GM18870 (cell line): ENCODE measurements around the gene PRKCE.

ENCODE experiments used
- ATAC-seq: cut with Tn5 transposase; IDR thresholded peaks from one replicate; pipeline ENCODE4 v1.9.1; 2021; ENCODE audit warnings: moderate library complexity; ENCODE audit not compliant: unreplicated experiment

PRKCE gene

DNA sequence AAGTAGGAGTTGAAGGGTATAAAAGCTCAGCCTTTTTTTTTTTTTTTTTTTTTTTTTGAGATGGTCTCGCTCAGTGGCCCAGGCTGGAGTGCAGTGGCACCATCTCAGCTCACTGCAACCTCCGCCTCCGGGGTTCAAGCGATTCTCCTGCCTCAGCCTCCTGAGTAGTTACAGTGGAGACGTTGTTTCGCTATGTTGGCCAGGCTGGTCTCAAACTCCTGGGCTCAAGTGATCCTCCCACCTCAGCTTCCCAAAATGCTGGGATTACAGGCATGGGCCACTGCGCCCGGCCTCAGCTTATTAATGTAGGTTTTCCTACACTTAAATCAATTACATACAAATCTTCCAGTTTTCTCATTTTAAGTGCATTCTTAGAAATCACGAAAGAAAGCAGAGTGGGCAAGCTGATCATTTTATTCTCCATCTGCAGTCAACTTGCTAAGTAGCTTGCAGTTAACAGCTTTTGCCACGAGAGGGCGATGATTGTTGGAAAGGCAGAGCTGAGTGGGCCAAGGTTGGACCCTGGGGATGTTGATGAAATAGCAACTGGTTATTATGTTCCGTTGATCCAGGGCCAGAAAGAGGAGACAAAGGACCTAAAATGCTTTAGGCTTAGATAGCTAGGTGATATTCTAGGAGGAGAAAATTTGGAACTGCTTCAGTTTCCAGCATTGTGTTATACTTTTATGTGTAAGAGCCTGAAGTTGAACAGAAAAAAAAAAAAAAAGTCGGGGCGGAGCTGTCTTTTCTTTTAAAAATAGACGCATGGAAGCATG lies 411.4 kb downstream of the PRKCE start:
- ATAC-seq, result no peak

DNA sequence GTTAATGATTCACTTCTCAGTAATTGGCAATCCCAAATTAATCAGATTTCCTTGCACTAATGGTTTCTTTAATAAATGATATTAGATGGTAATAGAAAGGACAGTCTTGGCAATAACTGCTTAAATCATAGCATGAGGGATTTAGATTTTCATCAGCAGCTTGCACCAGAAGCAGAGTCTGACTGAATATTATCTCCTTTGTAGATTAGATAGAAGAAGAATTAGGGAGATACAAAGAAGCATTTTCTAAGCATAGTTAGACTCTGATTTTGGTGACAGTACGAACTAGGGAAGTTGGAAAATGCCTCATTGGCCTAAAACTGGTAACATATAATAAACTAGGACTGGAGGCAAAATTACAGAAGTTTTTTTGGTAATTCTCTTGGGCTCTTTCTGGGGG lies 412.9 kb downstream of the PRKCE start:
- no peak for ATAC-seq

DNA sequence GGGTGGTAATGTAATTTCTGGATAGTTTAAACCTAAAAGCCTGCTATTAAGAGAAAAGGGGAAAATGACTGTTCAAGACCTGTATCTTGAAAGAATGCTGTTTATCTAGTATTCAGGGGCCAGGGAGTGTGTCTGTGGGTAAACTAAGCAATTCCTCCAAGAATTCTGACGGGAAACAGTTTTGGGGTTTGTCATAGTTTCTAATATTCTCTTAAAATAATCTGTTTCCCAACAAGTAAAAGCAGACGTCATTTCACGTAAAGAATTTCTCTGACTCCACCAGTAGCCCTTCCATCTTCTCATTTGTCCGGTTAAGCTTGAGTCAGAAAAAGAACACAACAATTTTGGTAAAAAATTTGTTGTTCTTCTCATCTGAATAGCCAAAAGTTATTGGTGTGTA lies 413.7 kb downstream of the PRKCE start:
- no peak for ATAC-seq

DNA sequence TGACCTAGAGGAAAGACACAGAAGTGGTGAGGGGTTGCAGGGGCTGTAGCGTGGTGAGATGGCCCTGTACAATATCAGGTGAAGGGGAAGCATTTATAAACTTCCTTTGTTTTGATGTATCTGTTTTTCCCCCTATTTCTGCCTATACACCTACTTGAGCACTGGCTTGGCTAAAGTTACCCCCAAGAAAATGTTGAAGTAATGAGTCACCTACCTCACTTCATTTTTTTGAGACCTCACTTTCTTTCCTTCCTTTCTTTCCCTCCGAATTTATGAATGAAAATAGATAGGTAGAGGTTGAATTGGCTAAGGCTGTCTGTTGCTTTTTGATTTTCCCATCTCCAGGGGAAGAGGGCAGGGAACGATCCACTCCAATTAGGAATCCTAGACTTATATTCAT lies 414.6 kb downstream of the PRKCE start:
- no peak for ATAC-seq

DNA sequence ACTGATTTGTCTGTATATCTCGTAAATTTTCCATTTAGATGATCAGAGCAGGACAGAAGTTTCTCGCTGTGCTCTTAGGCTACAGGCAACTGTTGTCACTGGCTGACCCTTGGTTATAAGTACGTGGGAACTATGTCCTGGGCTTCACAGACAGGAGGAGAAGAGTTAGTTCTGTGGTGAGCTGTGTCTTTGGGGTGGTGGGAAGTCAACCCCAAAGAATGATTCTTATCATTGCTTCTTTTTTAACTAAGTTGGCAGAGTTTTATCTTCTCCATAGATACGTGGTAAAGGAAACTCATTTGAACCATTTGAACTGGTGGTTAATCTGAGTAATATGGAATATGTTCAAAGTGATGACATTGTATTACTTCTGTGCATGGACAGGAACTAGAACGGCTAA lies 415.1 kb downstream of the PRKCE start:
- no peak for ATAC-seq

DNA sequence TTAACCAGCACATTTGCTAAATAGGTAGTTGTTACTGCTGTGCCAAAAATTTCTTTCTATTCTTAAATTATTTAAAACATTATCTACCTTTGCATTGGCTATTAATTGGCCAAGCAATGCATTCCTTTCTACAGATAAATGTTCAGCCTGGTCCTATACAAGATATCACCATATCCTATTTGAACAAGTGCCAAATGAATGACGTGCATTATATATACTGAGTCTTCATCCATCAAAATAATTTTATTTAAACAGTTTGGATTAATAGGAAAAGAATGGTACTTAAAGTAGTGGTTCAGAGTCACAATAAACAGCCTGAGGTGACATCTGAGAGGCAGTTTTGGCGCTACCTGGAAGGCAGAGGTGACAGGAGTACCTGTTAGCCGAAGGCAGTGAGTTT lies 415.6 kb downstream of the PRKCE start:
- no peak for ATAC-seq

DNA sequence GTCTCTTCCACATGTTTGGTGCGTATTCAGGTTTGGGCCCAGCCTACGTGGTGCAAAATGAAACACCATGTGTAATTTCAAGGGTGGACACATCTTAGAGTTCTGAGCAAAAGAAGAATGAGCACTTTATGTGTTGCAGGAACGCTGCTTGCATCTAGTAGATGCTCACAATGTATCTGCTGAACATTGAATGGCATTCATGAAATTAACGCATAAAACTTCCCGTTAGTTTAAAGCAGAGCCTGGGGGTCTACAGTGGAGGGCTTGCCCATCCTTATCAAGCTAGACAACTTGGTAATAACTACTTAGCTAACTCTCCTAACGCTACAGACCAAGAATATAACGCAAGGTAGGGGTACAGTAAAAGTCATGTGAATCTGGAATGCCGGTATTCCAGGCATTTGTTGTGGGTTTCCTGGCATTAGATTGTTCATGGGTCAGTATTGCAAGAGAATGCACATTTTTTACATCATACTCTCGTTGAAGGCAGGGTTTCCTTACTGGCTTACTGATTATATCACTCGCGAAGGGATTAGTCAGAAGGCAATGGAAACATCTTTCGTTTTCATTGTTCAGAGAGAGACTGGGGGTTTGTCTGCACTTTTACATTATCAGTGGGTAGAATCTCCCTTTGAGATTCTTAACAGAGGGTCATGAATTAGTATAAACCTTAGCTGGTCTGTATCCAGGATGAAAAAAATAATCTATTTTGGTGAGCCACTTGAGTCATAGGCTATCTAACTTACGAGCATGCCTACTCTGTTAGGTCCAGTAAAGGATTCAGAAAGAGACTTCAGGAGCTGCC lies 416.2 kb downstream of the PRKCE start:
- no peak for ATAC-seq

DNA sequence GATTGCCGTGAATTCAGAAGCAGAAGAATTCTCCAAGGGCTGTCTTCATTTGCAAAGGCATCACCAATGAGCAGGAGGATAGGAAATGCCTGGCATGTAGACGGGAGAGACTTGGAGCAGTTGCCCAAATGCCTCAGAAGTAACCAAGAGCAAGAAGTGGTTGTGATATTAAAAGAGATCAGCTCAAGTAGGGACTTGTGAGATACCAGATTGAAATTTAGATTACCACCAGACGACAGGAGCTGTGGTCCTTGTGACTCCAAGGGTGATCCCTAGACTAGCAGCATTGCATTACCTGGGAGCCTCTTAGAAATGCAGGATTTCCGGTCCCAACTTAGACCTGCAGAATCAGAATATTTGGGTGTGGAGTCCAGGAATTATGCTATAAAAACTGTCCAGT lies 417.2 kb downstream of the PRKCE start:
- ATAC-seq, result no peak

DNA sequence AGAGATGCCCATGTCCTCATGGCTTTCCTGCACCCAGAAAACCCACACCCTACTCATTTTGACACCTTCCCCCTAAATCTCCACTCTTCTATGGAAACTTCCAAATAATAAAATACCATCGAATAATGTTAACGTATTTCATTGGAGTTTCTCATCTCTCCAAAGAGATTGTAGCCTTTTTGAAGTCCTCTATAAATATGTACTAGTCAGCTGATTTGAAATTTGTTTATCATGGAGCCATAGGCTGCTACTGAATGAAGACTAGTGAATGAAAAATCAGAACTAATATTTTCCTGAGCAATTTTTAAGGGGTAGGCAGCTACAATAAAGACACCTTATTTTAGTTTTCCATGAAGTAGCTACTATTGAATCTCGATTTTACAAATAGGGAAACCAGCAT lies 419.6 kb downstream of the PRKCE start:
- ATAC-seq, result no peak

DNA sequence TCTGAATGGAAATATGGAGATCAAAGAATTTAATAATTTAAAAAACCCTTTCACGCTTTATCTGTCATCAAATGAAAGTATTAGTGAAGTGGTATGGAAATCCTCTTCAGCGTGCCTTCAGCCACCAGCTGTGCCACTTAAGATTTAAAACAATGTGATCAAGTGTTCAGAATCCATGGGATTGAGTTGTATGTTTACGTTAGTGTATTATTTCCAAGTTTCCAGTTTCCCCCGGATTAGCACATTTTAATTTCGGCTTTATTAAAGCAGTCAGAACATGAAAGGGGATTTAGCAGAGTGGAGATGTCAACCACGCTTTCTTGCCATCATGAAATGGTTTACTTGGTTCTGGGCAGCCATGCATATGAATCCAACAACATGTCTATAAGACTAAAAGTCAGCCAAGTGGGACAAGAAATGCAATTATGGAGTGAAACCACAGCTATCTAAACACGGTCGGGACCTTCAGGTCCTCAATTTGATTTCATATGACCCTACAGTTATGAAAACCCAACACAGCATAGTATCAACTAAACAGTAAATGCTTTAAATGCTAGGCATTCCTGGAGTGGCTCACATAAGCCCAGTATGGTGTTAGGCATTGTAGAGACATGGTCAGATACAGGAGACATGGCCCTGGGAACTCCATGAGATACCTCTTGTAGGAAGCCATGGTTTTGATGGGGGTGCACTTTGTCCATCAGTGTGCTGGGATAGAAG lies 420.8 kb downstream of the PRKCE start:
- no peak for ATAC-seq

DNA sequence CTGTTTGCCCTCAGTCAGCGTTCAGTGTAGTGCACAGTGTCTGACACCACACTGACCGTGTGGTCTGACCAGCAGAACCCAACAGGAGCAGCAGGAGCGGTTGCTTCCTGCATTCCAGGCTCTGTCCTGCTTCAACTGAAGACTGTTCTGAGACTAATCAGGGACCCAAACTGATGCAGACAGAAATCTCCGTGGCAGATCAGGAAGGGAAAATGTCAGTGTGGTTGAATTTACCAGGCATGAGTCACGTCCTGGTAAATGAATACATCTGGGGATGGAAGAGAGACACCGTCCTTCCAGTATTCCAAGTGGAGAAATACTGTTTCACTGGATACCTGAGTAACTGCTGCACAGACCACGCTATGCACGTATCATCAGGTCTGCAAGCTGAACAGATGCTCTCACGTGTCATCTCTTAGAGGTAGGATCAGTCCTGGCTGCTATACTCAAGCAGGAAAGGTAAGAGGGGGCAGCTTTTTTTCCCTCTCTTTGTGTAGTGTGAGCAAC lies 422.1 kb downstream of the PRKCE start:
- ATAC-seq, result no peak

DNA sequence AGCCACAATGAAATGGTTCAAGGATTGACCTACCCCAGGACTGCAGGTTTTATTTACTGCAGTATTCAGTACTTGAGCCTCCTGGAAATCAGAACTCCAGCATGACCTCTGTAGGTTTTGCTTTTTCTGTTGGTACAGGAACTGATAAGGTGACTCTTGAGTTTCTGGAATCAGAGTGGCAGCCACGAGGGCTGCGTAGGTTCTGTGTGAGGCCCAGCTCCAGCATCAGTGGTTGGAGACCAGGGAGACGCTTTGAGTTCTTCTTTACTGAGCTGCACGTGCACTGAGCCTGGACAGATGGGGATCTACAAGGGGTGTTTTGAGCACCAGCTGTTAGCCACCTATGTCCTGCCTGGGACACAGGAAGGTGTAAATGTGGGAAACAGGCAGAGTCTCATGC lies 423.0 kb downstream of the PRKCE start:
- ATAC-seq, result no peak

DNA sequence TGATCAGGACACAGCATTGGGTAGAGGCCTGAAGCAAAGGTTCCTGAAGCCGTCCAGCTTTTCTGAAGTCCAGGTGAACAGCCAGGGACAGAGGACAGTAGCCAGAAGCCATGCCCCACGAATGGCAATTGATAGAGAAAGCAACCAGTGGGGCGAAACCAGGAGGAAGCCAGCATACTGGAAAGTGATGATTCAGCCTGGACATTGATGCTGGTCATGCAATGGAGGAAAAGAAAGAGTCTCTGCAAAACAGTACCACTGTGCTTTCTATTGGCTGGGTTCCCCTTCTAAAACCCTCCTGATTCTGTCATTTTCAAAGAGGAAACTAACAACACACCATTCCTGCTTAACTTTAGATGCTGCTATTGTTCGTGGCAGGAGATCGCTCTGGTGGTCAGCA lies 424.4 kb downstream of the PRKCE start:
- no peak for ATAC-seq

DNA sequence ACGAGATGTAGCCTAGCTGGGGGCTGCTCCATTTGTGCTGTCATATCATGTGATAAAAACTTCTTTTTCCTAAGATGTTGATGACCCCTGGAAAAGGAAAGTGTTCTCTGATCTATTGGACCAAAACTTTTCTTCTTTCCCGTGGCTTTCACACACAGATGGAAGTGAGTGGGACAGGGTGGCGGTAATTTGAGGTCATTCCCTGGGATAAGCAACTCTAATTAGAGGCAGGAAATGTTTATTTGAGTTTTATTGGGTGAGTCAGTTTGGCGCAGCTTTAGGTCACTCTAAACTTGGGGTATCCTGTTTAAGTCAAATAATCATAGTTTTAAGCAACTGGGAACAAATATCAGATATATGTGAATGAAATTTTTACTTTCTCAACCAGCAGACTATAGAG lies 424.8 kb downstream of the PRKCE start:
- ATAC-seq, result no peak

DNA sequence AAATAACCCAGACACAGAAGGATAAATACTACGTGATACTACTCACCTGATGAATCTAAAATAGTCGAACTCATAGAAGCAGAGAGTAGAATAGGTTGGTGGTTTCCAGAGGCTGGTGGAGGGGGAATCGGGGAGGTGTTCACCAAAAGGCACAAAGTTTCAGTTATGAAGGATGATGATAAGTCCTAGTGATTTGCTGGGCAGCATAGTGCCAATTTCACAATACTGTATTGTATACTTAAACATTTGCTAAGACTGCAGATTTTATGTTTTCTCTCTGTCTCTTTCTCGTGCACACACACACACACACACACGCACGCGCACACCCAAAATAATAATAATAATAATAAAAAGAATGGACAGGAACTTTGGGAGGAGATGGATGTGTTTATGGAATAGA lies 425.4 kb downstream of the PRKCE start:
- ATAC-seq, result no peak

DNA sequence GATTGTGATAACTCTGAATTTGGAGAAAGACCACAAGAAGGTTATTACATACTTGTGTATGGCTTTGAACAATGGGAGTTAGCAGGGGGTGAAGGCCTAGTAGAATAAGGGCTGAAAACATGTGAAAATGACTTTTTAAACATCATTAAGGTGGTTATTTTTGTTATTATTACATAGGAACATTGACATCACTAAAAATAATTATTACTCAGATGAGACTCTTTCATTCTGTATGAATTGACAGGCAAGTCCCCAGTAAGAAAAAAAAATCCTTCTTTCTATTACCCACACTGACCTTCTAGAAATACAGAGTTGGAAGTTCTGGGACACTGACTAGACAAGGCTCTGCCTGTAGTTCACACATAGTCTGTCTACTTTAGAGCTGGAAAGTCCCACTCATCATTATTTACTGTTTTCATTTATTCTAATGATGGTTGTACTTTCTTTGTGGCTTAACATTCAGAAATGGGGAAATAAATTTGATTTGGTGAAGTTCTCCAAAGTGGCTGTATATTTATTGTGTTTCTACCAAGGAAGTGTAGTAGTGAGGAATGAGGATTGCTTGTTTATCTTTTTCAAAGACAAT lies 426.1 kb downstream of the PRKCE start:
- ATAC-seq, result no peak

DNA sequence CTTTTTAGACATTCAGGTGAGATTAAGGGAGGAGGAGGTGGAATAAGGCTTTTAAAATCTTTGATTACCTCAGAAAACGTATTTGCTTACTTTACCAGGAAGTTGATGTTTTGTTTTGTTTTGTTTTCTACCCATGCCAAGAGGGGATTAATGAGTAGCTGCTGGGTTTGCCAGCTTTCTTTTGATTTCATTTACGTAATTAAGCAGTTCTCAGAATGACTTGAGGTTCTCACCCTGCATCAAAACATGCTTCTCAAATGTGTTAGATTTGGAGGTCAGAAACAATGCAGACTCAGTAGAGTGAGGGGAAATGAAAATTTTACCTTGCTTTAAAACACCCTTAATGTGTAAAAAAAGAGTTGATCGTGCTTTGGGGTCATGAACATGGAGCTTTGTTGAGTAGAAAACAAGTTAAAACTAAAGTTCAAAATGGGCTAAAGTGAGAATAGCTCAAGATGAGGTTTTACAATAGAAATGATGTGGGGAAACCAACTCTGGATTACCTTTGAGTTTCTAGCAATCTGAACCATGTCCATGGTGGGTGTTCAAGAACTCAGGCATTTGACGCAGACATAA lies 428.6 kb downstream of the PRKCE start:
- ATAC-seq, result no peak

DNA sequence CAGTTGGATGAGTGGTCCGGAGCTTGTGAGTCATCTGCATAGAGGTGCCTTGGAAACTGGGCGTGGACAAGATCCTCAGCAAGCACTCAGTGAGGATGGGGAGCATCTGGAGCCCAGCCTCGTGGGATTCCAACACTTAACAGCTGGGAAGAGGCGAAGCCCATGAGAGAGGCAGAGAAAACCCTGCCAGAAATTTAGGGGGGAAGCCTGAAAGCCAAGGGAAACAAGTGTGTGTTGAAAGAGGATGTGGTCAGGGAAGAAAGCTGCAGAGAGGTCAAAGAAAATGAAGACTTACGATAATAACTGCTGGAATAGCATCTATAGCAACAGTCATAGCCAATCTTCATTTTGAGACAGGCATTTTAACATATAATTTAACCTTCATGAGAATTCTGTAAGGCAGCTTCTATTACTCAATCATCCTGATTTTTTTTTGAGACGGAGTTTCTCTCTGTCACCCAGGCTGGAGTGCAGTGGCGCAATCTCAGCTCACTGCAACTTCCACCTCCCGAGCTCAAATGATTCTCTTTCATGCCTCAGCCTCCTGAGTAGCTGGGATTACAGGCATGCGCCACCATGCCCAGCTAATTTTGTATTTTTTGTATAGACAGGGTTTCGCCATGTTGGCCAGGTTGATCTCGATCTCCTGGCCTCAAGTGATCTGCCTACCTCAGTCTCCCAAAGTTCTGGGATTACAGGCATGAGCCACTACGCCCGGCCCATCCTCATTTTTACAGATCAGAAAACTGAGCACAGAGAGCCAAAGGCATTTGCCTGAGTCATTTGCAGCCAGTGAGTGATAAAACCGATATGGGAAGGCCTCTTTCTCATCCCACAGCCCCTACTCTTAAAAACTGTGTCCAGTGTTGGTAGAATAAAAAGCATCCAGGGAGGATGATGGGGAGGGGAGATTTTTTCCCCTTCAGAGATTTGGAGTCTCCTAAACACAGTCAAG lies 431.3 kb downstream of the PRKCE start:
- no peak for ATAC-seq

DNA sequence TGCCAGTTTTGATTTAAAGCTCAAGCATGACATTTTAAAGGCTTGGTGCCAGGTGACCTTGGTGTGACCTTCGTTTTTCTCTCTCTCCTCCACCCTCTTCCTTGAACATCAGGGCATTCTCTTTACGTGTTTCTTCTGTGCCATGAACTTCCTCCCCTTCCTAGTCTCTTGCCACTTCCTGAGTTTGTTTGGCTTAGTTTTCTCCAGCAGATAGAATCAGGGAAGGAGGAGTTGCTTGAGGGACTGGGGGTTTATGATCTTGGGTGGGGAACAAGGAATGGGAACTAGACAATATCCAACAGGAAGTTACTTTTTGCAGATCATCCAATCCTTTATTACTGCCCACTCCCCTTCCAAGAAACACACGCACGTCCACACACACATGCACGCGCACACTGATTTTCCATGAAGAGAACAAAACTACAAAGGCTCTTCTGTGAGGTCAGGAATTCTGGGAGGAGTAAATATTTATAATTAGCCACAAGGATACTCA lies 435.1 kb downstream of the PRKCE start:
- no peak for ATAC-seq

DNA sequence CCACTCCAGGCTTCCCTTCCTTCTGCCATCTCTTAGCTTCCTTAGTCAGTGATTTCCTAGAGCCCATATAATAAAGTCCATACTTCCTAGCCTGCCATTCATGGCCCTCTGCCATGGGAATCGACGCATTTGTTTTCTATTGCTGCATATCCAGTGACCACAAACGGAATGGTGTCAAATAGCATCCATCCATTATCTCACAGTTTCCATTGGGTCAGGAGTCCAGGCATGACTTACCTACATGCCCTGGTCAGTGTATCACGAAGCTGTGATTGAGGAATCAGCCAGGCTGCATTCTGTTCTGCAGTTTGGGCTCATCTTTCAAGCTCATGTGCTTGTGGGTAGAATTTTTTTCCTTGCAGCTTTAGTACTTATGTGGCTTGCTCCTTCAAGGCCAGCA lies 436.0 kb downstream of the PRKCE start:
- ATAC-seq, result no peak
